GM19043 (cell line): ENCODE data around the gene HOXA13.

Source experiments
- ATAC-seq: cut with Tn5 transposase; IDR thresholded peaks from one replicate; pipeline ENCODE4 v1.9.1; 2021; ENCODE audit warnings: low read depth; ENCODE audit not compliant: unreplicated experiment

HOXA13 gene

DNA sequence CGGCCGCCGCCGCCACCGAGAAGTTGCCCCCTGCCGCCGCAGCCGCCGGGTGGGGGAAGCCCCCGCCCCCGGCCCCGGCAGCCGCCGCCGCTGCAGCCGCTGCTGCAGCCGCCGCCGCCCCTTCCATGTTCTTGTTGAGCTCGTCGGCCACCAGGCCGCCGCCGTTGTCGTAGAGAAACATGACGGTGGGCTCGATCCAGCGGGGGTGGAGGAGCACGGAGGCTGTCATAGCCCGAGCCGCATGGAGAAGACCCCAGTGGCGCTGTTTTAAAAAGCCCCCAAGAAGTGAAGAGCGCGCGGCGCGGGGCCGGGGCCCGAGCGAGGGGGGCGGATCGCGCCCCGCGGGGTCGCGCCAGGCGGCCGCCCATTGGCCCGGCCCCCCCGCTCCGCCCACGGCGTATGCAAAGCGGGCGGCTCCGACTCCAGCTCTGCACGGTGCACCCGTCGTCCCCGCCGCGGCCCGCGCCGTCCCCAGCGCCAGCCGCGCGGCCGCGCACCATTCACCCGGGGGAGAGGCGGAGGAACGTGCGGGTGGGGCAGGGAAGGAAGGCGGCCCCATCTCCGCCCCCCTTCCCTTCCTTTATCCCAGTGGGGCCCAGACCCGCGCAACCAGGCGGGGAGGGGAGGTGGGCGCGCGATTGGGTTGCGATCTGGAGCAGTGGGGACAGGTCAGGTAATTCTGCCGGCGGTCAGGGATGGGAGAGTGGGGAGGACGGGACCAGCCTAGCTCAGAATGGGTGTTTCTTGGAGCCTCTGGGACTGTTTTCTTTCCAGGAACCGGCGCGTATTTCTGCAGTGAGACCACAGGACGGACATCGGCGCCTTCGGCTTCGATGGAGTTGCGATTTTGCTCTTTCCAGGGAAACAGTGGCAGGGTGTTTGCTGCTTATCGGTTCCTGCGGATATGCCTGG is at the start of gene HOXA13:
TSS of gene HOXA13 (minus strand) at position 243 of the 912 bp plus-strand sequence. CDS start at position 229, 14 bp downstream.
- ATAC-seq = no peak

DNA sequence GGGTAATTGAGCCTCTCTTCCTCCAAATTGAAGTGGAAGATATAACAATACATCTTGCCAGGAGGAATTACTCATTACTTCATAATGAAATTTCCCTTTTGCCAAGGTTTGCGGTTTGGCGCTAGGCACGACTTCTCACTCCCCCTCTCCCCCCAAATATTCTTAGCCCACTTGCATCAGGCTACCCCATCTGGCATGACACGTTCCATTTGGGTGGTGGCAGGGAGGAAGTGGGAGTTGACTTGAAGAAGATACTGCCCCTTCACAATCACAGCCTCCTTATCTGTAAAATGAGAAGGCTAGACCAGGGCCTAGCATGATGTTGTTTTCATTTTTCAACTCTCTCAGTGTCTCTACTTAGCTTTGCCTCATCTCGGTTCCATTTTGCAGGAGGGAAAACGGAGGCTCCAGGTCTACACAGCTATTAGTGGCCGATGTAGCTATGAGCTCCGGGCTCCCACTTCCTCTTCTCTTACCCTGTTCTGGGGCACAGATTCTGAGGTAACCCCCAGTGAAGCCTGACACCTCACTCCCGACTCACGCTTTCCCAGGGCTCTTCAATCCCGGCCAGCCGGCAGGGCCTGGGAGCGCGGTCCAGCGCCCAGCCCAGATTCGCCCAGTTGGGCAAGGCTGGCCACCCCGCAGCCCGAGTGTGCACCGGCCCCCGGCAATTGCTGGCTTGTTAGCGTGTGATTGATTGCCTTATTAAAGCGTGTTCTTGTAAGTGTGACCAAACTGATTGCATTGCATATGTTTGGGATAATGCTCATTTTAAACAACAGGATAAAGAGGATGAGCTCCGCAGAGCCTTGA is 49.2 kb upstream of the HOXA13 start:
- no peak for ATAC-seq

DNA sequence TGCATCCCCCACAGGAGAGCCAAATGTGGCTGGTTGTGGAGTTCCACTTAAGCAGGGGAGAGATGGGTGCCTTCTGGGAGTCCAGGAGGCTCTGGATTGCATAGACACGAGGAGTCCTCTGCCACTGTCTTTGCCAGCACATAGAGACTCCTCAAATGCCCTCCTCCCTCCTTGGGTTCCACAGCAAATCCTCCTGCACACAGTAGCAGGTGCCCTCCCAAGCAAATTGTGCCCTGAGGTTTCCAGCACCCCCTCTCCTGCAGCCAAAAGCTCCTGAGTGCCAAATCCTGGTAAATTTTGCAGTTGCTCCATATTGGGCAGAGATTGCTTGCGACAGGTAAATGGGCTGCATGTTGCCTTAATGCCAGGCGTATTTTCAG is 48.5 kb upstream of the HOXA13 start:
- ATAC-seq = no peak

DNA sequence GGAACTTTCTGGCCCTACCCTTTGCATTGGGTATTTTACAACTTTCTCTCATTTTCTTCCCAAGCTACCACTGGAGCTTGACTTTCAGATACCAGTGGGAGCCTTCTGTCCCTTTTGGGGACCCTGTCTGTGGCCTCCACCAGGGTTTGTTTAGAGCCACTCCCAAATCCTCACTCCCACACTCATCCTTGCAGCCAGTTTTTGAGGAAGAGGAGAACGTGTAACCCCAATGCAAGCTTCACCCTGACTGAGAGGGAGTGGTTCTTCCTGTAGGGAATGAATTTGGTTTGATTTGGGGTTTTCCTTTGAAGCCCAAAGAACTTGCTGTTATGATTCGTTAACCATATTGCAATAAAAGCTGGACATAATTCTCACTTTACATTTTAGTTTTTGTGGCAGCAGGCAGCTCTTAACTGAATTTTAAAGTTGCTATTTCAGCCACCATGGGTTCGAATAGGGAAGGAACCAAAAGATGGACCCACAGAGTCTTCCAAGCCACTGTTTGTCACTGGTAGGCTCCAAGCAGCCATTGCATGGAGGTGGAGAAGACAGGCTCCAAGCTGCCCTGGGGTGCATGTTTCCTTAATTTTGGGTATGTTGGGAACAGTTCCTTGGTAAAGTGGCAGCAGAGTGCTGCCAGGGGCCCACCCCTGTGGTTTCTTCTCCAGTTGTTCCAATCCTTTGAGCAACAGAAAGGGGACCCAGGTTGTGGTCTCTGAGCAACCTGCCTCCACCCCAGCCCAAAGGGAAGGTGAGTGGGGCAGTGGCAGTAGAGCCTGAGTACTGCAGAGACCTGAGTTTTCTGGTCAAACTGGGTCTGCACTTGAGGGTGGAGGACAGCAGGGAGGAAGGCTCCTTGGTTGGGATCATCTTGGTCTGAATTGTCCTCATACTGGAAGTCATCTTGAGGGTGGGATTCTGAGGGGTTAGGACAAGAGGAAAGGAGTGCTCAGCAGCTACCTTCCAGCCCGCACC is 47.8 kb upstream of the HOXA13 start:
- no peak for ATAC-seq

DNA sequence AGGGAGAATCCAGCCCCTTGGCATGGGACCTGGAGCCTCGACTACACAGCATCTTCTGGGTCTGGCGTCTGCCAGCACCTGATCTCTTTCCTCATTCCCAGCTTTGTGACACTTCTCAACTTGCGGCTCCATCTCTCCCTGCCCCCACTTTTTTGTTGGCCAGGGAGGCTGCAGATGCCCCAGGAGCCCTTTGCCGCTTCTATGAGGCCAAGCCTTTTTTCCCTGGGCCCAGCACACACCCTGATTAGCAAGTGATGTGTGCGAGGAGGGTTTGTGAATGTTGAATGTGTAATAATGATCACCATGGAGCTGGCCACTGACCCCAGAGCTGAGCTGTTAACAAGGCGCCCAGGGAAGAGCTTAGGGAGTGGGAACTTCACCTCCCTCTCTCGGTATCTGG is 47.1 kb upstream of the HOXA13 start:
- ATAC-seq = no peak

DNA sequence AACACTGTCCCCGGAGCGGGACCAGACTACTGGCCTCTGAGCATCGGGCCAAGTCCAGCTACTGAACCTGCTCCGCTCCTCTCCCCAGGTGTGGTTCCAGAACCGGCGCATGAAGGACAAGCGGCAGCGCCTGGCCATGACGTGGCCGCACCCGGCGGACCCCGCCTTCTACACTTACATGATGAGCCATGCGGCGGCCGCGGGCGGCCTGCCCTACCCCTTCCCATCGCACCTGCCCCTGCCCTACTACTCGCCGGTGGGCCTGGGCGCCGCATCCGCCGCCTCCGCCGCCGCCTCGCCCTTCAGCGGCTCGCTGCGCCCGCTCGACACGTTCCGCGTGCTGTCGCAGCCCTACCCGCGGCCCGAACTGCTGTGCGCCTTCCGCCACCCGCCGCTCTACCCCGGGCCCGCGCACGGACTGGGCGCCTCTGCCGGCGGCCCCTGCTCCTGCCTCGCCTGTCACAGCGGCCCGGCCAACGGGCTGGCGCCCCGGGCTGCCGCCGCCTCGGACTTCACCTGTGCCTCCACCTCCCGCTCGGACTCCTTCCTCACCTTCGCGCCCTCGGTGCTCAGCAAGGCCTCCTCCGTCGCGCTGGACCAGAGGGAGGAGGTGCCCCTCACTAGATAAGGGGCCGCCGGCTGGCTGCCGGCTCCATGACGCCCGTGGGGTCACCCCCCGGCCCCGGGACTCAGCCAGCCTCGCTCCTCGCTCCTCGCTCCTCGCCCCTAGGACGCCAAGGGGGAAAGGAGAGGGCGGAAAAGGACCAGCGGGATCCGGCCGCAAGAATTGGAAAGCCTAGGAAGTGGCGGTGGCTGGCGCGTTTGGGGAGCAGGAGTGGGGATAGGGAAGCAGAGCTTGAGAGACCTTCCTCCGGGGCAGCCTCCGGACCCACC is 46.2 kb upstream of the HOXA13 start:
- ATAC-seq = no peak

DNA sequence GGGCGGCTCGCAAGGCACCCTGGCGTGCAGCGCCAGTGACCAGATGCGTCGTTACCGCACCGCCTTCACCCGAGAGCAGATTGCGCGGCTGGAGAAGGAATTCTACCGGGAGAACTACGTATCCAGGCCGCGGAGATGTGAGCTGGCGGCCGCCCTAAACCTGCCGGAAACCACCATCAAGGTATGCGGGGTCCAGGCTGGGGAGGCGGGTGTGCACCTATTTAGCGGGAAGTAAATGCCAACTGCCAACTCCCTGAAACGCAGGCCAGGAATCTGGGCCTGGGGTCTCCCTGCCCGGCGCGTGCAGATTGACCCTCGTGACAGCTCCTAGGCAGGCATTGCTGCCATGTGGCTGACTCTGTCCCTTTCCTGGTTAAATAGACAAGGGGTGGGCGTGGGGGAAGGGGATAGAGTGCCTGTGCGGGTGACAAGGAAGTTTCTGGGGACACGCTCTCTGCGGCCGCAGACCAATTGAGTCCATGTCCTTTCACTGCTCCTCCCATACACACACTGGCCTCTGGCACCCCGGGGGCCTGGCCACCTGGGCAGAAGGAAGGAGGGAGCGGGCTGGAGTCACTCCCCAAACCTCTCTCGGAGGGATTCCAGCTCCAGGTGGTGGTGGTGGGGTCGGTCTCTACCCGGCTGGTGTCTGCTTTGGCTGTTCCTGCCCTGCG is 45.4 kb upstream of the HOXA13 start:
- no peak for ATAC-seq

DNA sequence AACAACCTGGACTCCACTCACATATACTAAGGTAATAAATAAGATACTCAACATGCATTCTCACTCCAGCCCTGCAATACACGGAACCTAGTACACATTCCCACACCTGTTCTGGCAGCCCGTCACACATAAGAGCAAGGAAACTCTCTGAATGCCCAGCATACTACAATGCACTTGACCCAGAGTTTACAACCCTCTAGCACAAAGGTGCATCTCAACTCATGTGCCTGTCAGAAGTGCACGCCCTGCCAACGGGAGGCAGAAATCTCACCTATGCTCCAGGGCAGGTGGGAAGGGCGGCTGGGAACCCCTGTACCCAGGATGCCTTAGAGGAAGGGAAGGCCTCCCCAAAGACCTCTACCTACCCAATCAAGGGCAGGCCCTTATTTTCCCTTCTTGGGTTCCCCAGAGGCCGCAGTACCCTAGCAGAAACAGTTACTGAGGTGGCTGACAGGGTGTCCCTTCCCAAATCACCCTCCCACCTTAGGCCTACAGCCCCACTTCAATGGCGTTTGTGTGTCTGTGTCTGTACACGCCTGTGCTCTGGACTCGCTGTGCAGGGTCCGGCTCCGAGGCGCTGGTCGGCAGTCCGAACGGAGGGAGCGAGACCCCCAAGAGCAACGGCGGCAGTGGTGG is 44.7 kb upstream of the HOXA13 start:
- no peak for ATAC-seq

DNA sequence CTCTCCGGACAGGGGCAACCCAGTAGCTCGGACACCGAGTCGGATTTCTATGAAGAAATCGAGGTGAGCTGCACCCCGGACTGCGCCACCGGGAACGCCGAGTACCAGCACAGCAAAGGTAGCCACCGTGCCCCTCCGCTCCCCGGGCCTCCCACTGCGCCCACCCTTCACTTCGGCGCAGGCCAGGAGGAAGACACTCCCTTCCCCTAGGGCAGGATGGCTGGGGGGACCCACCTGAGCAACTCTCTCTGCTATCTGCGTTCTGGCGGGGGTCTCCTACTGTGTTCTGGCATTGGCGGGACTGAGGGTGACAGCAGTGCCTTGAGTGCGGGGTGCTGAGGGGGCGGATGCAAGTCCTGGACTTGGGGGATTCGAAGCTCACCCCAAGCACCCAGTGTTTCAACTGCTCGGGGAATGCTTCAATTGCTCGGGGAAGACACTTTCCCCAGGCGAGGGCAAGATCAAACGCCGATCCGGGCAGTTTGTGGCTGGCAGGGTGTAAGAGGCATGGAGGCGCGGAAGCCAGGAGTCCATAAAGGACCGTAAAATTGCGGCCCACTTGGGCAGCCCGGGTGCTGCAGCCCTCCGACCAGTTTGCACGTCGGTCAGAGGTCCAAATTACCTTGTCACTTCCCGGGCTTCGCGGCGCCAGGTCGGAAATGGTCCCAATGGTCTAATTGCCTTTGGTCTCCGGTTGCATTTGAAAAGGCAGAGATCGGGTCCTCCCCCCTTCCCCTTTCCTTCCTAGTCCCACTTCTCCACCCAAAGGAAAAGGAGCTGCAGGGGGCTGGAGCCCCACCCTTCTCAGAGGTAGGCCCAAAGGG is 43.7 kb upstream of the HOXA13 start:
- no peak for ATAC-seq

DNA sequence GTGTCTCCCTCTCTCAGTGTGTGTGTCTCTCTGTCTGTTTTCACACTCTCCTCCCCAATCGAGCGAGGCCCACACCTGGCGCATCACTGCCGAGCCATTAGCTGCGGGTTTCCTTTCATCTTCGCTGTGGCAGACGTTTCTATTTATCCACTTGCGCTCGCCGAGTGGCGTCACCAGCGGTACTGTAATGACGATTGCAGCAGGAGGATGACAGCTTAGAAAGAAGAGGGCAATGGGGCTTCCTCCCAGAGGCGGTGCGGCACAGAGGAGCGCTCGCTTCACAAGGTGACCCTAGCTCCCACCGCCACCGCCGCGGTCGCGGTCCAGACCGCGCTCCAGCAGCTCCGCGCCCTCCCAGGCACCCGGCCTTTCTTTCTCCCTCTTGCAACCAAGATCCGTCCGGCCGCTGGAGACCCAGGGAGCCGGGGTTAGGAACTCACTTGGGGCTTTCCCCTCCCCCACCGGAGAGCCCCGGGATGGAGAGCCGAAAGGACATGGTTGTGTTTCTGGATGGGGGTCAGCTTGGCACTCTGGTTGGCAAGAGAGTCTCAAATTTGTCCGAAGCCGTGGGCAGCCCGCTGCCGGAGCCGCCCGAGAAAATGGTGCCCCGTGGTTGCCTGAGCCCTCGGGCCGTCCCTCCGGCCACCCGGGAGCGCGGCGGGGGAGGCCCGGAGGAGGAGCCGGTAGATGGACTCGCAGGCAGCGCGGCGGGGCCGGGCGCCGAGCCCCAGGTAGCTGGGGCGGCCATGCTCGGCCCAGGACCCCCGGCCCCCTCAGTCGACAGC is 42.9 kb upstream of the HOXA13 start, which contains the start of gene EVX1:
TSS of gene EVX1 (plus strand) at position 248 of the 785 bp plus-strand sequence. CDS start at position 477, 229 bp downstream.
- no peak for ATAC-seq

DNA sequence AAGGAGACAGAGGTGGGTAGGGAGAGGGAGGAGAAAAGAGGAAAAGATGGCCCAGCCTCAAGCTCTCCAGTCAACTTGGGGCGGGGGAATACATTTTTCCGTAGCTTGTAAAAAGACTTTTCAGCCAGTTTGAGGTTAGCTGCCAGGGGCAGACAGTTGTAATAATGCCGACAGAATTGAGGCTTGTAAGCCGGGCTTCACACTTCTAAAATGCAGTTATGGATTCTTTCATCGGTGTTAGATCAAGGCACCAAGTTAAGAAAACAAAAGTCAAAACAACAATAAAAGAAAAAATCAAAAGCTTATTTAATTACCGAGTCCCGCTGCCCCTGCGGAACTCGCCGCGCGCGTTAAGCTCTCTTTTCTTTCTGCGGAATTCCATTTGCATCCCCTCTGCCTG is 42.3 kb upstream of the HOXA13 start:
- no peak for ATAC-seq

DNA sequence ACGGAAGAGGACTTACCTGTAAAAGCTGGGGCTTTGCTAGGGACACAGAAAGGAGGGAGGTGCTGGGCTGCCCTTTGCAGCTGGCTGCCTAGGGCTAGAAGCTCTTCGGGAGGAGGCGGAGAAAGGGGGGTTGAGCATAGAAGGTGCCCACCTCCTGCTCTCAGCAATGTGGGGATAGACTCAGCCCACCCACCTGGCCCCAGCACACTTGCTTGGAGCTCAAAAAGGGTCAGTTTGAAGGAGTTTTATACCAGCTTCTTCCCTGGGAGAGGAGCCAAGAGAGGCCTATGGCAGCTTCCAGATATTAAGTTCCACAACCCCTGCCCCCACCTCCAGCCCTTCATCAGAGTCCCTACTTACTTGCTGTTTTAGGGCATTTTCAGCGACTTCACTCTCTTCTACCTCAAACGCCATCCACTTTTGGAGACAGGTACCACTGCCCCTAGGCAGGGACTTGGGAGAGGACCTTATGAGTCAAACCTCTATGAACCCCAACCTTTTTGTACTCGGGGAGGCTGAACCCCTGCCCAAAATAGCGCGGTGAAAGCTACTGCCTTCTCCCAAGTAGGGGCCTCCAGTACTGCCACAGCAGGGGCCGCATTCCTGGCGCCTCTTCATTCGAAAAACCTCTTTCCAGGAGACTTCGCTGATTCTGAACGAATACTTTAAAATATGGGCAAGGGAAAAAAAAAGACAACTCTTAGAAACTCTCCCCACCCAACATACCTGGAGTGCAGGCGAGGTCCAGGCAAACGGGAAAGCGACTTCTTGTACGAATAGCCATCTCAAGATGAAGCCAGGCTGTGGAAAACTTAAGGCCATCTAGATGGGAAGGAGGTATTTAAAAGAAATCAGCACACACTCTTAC is 41.5 kb upstream of the HOXA13 start:
- no peak for ATAC-seq

DNA sequence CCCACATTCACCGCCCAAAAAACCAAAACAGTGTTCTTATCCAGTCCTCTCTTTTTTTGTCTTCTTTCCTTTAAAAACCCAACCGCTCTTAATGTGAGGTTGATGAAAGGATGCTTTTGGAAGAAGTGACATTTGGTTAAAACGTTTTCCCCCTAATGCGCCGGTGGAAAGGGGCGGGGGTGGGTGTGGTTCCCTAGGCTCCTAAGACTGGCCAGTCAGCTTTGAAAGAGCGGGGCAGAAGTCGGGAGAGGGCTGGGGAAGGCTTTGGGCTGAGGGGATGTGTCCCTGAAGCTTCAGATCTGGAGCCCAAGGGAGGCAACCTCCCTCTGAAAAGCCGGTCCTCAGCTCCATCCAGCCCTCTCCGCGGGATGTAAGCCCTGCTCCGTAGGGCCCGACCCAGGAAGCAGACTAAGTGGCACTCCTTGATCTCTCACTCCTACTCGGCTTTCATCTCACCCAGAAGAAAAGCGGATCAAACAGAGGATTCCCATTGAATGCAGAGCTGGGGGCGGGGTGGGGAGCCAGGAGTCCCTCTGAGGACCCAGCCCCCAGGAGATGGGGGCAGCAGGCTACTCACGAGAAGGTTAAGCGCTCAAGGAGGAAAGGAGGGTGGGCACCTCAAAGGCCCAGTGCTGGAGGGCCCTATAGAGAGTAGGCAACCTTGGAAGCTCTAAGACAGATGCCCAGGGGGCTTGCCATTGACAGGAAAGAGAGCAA is 40.3 kb upstream of the HOXA13 start:
- ATAC-seq = no peak

DNA sequence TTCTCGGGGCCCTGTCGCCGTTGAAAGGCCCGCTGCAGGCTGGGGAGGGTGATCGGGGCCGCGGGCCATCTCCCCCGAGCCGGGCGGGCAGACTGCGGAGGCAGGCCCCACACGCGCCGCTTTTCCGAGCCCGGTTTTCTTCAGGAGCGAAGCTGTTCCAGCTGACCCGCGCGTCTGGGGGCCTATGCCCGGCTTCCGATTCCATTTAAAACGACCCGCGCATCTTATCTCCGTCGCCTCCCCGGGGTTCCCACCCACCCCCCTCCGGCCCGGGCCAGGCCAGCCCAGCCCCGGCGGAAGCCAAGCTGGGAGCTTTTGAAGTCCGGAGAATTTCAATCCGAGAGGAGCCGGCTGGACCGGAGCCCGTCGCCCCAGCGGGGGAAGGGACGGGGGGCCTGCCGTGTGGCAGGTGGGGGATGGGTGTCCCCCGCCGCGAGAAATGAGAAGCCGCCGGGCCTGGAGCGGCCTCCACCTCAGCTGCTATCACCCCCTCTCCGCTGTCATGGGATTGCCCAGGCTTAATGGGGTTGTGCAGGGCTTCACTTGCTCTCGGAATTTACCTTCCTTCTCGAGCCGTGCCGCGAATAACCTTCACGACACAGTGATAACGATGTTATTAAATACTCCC is 39.6 kb upstream of the HOXA13 start:
- ATAC-seq = no peak

DNA sequence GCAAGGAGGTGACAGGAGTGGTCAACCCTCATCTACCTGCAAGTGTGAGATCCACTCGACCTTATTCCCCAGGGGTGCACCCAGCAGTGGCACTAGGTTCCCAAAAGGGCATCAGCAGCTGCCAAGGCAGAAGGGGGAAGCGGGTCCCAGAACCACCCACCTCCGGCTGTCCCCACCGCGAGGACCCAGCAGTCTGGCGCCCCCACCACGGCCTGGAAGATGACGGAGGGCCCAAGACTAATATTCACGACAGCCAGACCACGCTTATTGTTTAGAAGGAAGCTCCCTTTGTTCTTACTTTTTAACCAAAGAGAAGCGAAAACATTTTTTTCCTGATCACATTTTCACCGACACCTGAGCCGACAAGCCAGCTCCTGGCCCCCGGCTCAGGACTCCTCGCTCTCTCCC is 39.1 kb upstream of the HOXA13 start:
- ATAC-seq = no peak
